Karpas-422 (cell line): ENCODE results near the gene PLXNB1. TPM values are rescaled to one million over a fixed set of nuclear protein-coding genes. Genes with fewer than 3 reads are reported as not detected.

ENCODE experiments used
- DNase-seq: peaks from one replicate; pipeline ENCODE4 v3.0.0-alpha.2; 2015
- H2AFZ ChIP-seq: fragments of 200-600 bp; sonication (generic); 2 replicates; pipeline ENCODE4 v1.6.1; 2014; ENCODE audit warnings: antibody characterized with exemption, low read length, mixed read lengths
- H3K27ac ChIP-seq: fragments of 200-600 bp; sonication (generic); 2 replicates; pipeline ENCODE4 v1.5.1; 2014; ENCODE audit warnings: mild to moderate bottlenecking, low read length, moderate library complexity
- H3K27me3 ChIP-seq: fragments of 200-600 bp; sonication (generic); 2 replicates; pipeline ENCODE4 v1.6.1; 2014; ENCODE audit warnings: low read length, mixed read lengths
- H3K36me3 ChIP-seq: fragments of 200-600 bp; sonication (generic); 2 replicates; pipeline ENCODE4 v1.6.1; 2014; ENCODE audit warnings: low read length, mixed read lengths; ENCODE audit not compliant: insufficient read depth
- H3K4me1 ChIP-seq: fragments of 200-600 bp; sonication (generic); 2 replicates; pipeline ENCODE4 v1.6.1; 2014; ENCODE audit warnings: mild to moderate bottlenecking, low read length, mixed read lengths
- H3K4me2 ChIP-seq: fragments of 200-600 bp; sonication (generic); 2 replicates; pipeline ENCODE4 v1.6.1; 2014; ENCODE audit warnings: low read length, low read depth, mild to moderate bottlenecking; ENCODE audit not compliant: poor library complexity, severe bottlenecking
- H3K4me3 ChIP-seq: fragments of 200-600 bp; sonication (generic); 2 replicates; pipeline ENCODE4 v1.5.1; 2014; ENCODE audit warnings: mild to moderate bottlenecking, antibody characterized with exemption, low read length, mixed read lengths
- H3K79me2 ChIP-seq: fragments of 200-600 bp; sonication (generic); 2 replicates; pipeline ENCODE4 v1.6.1; 2014; ENCODE audit warnings: mild to moderate bottlenecking, low read length, mixed read lengths
- H3K9ac ChIP-seq: fragments of 200-600 bp; sonication (generic); 2 replicates; pipeline ENCODE4 v1.6.0; 2014; ENCODE audit warnings: low read length
- H3K9me2 ChIP-seq: fragments of 200-600 bp; sonication (generic), shearing (Covaris generic); replicated peaks from 2 replicates; pipeline ENCODE4 v1.6.0; 2014; ENCODE audit warnings: mild to moderate bottlenecking, low read length, moderate library complexity; ENCODE audit not compliant: insufficient read depth
- H3K9me3 ChIP-seq: fragments of 300-700, 200-600 bp; sonication (generic); 2 replicates; pipeline ENCODE4 v1.6.1; 2014; ENCODE audit warnings: low read length, mixed read lengths
- H4K20me1 ChIP-seq: fragments of 200-600 bp; sonication (generic); 2 replicates; pipeline ENCODE4 v1.6.1; 2014; ENCODE audit warnings: mild to moderate bottlenecking, antibody characterized with exemption, low read length, low read depth; ENCODE audit not compliant: insufficient read depth
- total RNA-seq: library from RNA; depleted of rRNA; stranded (reverse); fragments of >200 nt; shearing (Covaris generic); gene quantifications from 2 replicates; pipeline ENCODE4 v1.2.3, GENCODE V29; 2014; ENCODE audit warnings: low replicate concordance

The PLXNB1 gene
- total RNA-seq, 1 experiment from 2014 or later, result 34.0 TPM

- H3K27ac ChIP-seq, result no peak overlapping the region
- H3K4me1 ChIP-seq, result peaks cover 44% of the 10 kb centered on the region
- no peaks in the 10 kb centered on the region for H3K27me3 ChIP-seq
- H3K9me2 ChIP-seq, result no peaks in the 10 kb centered on the region
- H3K36me3 ChIP-seq, result no peaks in the 10 kb centered on the region
- H3K9me3 ChIP-seq, result no peaks in the 10 kb centered on the region
- peak overlapping the region; percentile 77 for H3K4me2 ChIP-seq
- H3K79me2 ChIP-seq, result peaks cover 58% of the 10 kb centered on the region
- H3K9ac ChIP-seq, result peak overlapping the region; percentile 81
- H2AFZ ChIP-seq, result no peak overlapping the region
- no peaks in the 10 kb centered on the region for H4K20me1 ChIP-seq
- H3K4me3 ChIP-seq, result peak overlapping the region; percentile 76; the same call in 1 of the 2 replicates
- DNase-seq, result no peak
Measured at GRCh38 chr3:48428088-48428571, 1.8 kb downstream of the PLXNB1 start.

GRCh38 chr3:48427630-48427962 is 2.3 kb downstream of the PLXNB1 start:
- Histone ChIP-seq H3K4me3 (peak overlapping the region; percentile 9; the same call in 1 of the 2 replicates), H3K4me1 (peaks cover 48% of the 10 kb centered on the region), H3K4me2 (peak overlapping the region; percentile 27), H3K9me2 (no peaks in the 10 kb centered on the region), H3K79me2 (peaks cover 58% of the 10 kb centered on the region), H3K9ac (no peak overlapping the region), H2AFZ (no peak overlapping the region), H3K36me3 (no peaks in the 10 kb centered on the region), H3K27me3 (no peaks in the 10 kb centered on the region), H4K20me1 (no peaks in the 10 kb centered on the region), H3K9me3 (no peaks in the 10 kb centered on the region), H3K27ac (no peak overlapping the region)
- DNase-seq, result no peak

DNA sequence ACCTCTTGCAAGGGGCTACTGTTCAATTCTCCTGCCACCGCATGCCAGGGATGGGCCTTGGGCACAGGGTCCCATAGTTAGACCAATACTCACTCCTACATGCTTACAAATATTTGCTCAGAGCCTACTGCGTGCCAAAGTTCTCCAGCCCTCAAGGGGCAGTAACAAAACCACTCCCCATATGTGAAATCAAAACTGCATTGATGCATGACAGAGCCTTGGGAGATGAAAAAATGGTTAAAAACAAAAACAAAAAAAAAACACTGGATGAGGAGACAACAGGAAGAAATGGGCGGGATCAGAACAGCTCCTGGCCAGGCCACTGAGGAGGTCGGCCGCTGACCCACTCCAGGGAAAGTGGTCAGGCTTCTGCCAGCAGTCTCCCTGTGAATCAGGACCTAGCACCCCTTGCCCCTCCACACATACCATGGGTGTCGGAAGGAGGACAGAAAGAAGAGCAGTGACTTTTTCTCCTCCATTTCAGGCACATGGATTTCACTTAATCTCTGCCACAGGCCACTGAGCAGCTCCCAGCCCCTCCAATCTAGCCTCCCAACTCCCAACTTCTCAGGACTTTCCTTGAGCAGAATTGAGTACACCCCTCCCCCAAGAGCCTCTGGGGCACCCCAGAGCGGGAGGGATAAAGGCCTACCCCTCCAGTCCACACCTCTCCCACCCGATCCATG is 2.8 kb downstream of the PLXNB1 start:
- Histone ChIP-seq H3K9me3 (no peaks in the 10 kb centered on the region), H3K9ac (0 out of 2 replicates have a peak overlapping the region, but pooled peaks have one; percentile 37), H3K79me2 (peaks cover 58% of the 10 kb centered on the region), H3K9me2 (no peaks in the 10 kb centered on the region), H3K27me3 (no peaks in the 10 kb centered on the region), H3K4me3 (peak overlapping the region; percentile 14; the same call in 1 of the 2 replicates), H3K27ac (0 out of 2 replicates have a peak overlapping the region, but pooled peaks have one; percentile 36), H3K4me2 (peak overlapping the region; percentile 27), H3K4me1 (peaks cover 48% of the 10 kb centered on the region), H2AFZ (no peak overlapping the region), H4K20me1 (no peaks in the 10 kb centered on the region), H3K36me3 (no peaks in the 10 kb centered on the region)
- no peak for DNase-seq

GRCh38 chr3:48426401-48426909 is 3.4 kb downstream of the PLXNB1 start:
- Histone ChIP-seq H3K9me3 (no peaks in the 10 kb centered on the region), H3K27me3 (no peaks in the 10 kb centered on the region), H4K20me1 (no peaks in the 10 kb centered on the region), H3K27ac (peak overlapping the region; percentile 36; the same call in 1 of the 2 replicates), H3K79me2 (peaks cover 58% of the 10 kb centered on the region), H3K9me2 (no peaks in the 10 kb centered on the region), H3K4me2 (peak overlapping the region; percentile 20), H3K9ac (peak overlapping the region; percentile 37), H3K4me1 (peaks cover 48% of the 10 kb centered on the region), H2AFZ (no peak overlapping the region), H3K4me3 (peak overlapping the region; percentile 14; the same call in 1 of the 2 replicates), H3K36me3 (no peaks in the 10 kb centered on the region)
- no peak for DNase-seq

- Histone ChIP-seq H3K4me3 (no peak overlapping the region), H3K4me1 (peaks cover 40% of the 10 kb centered on the region), H3K9me2 (no peaks in the 10 kb centered on the region), H2AFZ (no peak overlapping the region), H3K27me3 (no peaks in the 10 kb centered on the region), H3K27ac (no peak overlapping the region), H3K9me3 (no peaks in the 10 kb centered on the region), H3K4me2 (no peak overlapping the region), H3K9ac (no peak overlapping the region), H3K36me3 (no peaks in the 10 kb centered on the region), H4K20me1 (no peaks in the 10 kb centered on the region), H3K79me2 (peaks cover 58% of the 10 kb centered on the region)
- DNase-seq, result no peak
Measured at GRCh38 chr3:48425281-48425812, 4.5 kb downstream of the PLXNB1 start.

DNA sequence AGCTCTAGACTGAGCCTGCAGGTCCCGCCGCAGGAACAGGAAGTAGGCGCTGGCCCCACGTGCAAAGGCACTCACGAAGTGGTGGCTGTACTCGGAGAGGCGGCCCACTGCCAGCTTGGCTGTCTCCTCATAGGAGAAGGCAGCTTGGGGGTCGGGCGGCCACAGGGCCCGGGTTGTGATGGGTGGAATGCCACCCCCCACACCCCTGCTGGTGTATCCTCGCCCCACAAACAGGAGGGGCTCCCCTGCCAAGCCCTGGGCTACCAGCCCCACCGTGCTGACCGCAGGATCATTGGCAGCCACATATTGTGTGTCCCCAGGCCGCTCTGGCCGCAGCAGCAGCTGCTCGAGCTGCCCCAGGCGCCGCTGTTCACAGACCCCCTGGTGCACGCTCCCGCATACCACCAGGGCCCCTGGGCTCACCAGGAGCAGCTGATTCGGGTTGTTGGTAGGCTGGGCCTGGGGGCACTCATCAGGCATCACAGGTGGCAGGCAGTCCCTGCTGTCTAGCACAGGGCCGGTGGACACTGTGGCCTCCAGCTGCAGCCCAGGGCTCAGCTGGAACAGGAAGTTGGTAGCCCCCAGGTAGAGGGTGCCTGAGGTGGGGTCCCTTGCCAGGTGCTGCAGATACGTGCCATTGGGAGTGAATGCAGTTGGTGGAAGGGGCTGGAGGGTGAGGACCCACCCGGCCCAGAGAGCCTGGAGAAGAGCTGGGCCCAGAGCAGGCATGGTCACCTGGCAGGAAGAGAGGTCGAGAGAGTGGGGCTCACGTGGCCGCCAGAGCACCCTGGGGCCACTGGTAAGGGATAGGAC is 5.8 kb downstream of the PLXNB1 start:
- H3K9me2 ChIP-seq, result no peaks in the 10 kb centered on the region
- H3K9me3 ChIP-seq, result no peaks in the 10 kb centered on the region
- no peaks in the 10 kb centered on the region for H4K20me1 ChIP-seq
- H3K79me2 ChIP-seq, result peaks cover 55% of the 10 kb centered on the region
- no peak overlapping the region for H3K27ac ChIP-seq
- H3K4me2 ChIP-seq, result no peak overlapping the region
- H3K27me3 ChIP-seq, result no peaks in the 10 kb centered on the region
- H3K36me3 ChIP-seq, result no peaks in the 10 kb centered on the region
- H2AFZ ChIP-seq, result no peak overlapping the region
- peaks cover 35% of the 10 kb centered on the region for H3K4me1 ChIP-seq
- no peak overlapping the region for H3K4me3 ChIP-seq
- no peak overlapping the region for H3K9ac ChIP-seq
- no peak for DNase-seq

DNA sequence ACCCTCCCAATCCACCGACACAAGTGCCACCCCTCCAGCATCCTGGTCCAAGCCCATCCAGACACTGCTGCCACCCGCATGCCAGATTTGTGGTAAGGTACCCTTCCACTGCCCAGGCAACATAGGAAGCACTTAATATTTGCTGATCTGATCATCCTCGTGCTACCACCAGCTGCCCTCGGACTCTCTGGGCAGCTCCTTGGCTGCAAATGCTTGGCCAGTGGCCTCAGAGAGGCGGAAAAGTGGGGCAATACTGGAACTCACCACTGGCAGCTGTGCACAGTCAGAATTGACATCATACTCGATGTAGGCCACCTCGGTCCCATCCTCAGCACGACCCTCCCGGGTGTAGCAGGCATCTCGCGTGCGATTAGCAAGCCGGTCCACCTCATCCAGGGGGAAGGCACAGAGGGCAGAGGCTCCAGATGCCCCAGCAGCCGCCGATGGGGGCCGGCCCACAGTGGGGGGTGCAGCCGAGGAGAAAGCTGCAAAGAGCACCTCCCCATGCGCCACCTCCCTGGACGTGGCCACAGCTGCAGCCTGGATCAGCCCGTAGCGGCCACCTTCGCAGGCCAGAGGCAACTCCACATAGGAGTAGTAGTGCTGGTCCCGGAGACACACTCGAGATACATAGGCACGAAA is 6.5 kb downstream of the PLXNB1 start:
- Histone ChIP-seq H3K9me2 (no peaks in the 10 kb centered on the region), H3K4me3 (no peak overlapping the region), H3K79me2 (peaks cover 50% of the 10 kb centered on the region), H2AFZ (no peak overlapping the region), H3K9ac (no peak overlapping the region), H3K9me3 (no peaks in the 10 kb centered on the region), H3K27me3 (no peaks in the 10 kb centered on the region), H4K20me1 (no peaks in the 10 kb centered on the region), H3K27ac (no peak overlapping the region), H3K4me2 (no peak overlapping the region), H3K36me3 (no peaks in the 10 kb centered on the region), H3K4me1 (peaks cover 34% of the 10 kb centered on the region)
- no peak for DNase-seq
